ENCODE measurements around the gene MSRB1. TPM values are rescaled to one million over a fixed set of nuclear protein-coding genes. Genes with fewer than 3 reads are reported as not detected.
A peak's percentile ranks its signal among the peaks of the same experiment; 100 is the strongest.

The MSRB1 gene
- total and polyA plus RNA-seq, 8 donors, result 9.8 to 66.7 (median 14.9) TPM

- Histone ChIP-seq H3K4me1 (peaks cover under 1 to 56% of the 10 kb centered on the region in 2 donors), H3K9me3 (no peaks in the 10 kb centered on the region), H3K4me3 (no peak overlapping the region), H3K27me3 (peaks cover 0 to 15% of the 10 kb centered on the region in 2 donors), H3K27ac (peak overlapping the region in 1 of 2 donors; percentile 93), H3K36me3 (peaks cover 0 to 51% of the 10 kb centered on the region in 2 donors)
- TF ChIP-seq CTCF (IDR thresholded peaks at IDR 0.05), result no peak
- intact Hi-C loops (cut with DNase I), result no loop called here
- no peak for DNase-seq
- ATAC-seq, result no peak
Observed at GRCh38 chr16:1936945-1937479, 6.0 kb downstream of the MSRB1 start.

GRCh38 chr16:1933097-1933661 lies 9.8 kb downstream of the MSRB1 start:
- no peak overlapping the region for H3K4me3 ChIP-seq
- H3K4me1 ChIP-seq, result peaks cover 0 to 31% of the 10 kb centered on the region in 2 donors
- no peak for TF ChIP-seq CTCF (IDR thresholded peaks at IDR 0.05)
- H3K36me3 ChIP-seq, result peaks cover 0 to 19% of the 10 kb centered on the region in 2 donors
- peak overlapping the region in 1 of 2 donors; percentile 23 for H3K27ac ChIP-seq
- ATAC-seq (no peak), DNase-seq (no peak)
- intact Hi-C loops (cut with DNase I), result no loop called here
- peaks cover 0 to 15% of the 10 kb centered on the region in 2 donors for H3K27me3 ChIP-seq
- H3K9me3 ChIP-seq, result no peaks in the 10 kb centered on the region

GRCh38 chr16:1932050-1933028 lies 10.7 kb downstream of the MSRB1 start:
- peaks cover 0 to 15% of the 10 kb centered on the region in 2 donors for H3K27me3 ChIP-seq
- TF ChIP-seq CTCF (IDR thresholded peaks at IDR 0.05), result no peak
- DNase-seq (no peak), ATAC-seq (no peak)
- peaks cover 0 to 11% of the 10 kb centered on the region in 2 donors for H3K36me3 ChIP-seq
- peaks cover 0 to 23% of the 10 kb centered on the region in 2 donors for H3K4me1 ChIP-seq
- no peak overlapping the region for H3K27ac ChIP-seq
- no peaks in the 10 kb centered on the region for H3K9me3 ChIP-seq
- intact Hi-C loops (cut with DNase I), result no loop called here
- H3K4me3 ChIP-seq, result no peak overlapping the region

- intact Hi-C loops (cut with DNase I), result no loop called here
- DNase-seq (no peak), ATAC-seq (no peak)
- Histone ChIP-seq H3K27me3 (peaks cover 0 to 15% of the 10 kb centered on the region in 2 donors), H3K4me3 (peak overlapping the region in 1 of 2 donors; percentile 58), H3K36me3 (no peaks in the 10 kb centered on the region), H3K27ac (peak overlapping the region in 1 of 2 donors; percentile 88), H3K4me1 (peaks cover 0 to 15% of the 10 kb centered on the region in 2 donors), H3K9me3 (no peaks in the 10 kb centered on the region)
- no peak for TF ChIP-seq CTCF (IDR thresholded peaks at IDR 0.05)
Observed at GRCh38 chr16:1930338-1930720, 12.7 kb downstream of the MSRB1 start.
